ENCODE data around the gene NCK1.
A peak's percentile ranks its signal among the peaks of the same experiment; 100 is the strongest.

The NCK1 gene

DNA sequence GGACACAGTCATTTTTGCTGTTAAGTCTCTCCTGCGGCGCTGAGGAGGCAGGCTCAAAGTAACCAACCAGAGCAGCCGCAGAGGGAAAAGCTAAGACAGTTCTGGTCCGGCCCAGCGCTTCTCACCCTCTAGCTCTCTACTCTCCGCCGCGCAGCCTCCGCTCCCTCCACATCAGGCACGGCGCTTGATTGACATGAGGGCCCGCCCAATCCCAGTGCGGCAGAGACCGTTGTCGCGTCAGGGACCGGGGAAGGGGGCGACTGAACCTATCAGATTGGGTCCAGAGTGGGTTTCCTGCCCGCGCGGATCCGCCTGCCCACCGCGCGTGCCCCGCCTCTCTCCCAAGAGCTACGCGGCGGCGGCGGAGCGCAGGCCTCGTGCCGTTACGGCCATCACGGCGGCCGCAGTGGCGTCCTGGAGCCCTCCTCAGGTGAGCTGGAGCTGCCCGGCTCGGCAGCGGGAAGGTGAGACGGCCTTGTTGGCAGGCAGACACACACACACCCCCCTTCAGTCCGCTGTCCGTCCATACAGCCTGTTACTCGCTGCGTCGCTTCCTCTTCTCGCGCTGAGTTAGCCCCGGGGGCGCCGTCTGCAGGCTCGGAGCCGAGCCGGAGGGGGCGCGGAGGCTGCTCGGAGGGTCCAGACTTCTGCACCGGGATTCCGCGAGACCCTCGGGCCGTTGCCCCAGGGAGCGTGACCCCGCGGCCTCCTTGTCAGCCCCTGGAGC, at the start of gene NCK1:
Gene NCK1 (plus strand): TSS at position 319 of the 727 bp plus-strand sequence. CDS start 65,794 bp downstream, outside the sequence.
- peak; percentile 93 to 94 for DNase-seq (ENCODE audit: low read depth in 2 of 2)

DNA sequence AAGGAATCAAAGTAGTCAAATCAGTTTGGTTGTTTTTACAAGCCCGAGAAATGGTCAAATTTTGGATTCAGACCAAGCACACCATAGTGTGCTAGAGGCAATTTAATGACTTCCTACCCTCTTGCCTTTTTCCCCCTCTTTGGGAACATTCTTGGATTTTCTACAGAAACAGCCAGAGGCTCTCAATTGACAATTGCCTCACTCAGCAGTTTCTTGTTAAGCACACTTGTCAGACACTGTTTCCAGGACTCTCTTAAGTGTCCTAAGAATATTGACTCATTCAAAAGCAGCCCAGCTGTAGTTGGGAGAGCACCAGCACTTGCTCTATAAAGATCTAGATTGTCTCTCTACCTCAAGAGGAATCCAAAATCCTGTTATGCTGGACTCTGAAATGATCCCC, 44.6 kb upstream of the NCK1 start:
- DNase-seq (ENCODE audit: low read depth in 2 of 2): no peak

DNA sequence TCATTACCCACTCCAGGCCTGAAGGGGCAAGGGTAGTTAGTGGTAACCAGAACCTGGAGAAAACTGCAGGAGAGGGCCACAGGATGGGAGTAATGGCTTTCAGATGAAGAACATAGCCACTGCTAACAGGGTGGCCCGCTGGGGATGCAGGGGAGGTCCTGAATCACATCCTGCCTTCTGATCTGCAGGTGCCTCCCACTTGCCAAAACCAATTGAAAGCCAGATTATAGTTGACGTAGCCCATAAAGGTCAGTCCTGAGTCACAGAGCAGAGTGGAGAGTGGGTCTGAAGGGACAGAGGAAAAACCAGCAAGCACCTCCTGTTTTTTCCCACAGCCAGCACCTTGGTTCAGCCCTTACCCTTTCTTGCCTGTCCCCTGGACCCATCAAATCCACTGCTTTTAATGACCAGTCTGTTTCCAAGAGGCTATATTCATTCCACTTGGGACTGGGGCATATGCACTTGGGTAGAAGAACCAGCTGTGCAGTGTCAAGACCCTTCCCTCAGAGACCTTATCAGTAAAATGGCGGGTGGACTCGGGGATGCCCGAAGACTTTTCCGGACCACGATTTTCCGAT, 43.7 kb upstream of the NCK1 start:
- DNase-seq (ENCODE audit: low read depth in 2 of 2): no peak

DNA sequence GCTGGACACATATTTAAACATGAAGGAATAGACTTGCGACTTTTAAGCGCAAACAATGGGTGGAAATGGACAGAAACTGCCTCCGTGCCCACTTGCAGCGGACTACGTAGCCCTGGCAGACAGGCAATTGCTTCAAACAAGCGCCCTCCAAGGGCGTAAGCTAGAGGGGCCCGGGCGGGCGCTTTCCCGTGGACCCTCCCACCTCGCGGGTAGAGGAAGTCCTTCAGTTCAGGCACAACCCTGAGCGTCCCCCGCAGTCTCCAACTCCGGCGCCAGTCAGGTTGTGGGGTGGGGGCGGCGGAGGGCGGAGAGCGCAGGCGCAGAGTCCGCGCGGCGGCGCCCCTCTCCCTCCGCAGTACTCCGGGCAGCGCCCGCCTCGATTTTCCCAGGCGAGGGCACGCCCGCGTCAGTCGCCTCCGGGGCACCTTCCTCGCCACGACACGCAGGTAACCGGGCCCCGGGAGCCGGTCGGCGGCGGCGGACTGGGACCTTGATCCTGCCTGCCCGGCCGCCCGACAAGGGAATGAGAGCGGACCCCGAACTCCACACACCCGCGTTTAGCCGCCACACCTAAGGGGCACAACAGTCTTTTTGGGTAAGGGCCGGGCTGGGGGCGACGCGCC, 43.1 kb upstream of the NCK1 start, which contains the start of gene SLC35G2:
Gene SLC35G2 (plus strand): TSS at position 358 of the 623 bp plus-strand sequence. CDS start 35,335 bp downstream, outside the sequence.
- DNase-seq (ENCODE audit: low read depth in 2 of 2): no peak

DNA sequence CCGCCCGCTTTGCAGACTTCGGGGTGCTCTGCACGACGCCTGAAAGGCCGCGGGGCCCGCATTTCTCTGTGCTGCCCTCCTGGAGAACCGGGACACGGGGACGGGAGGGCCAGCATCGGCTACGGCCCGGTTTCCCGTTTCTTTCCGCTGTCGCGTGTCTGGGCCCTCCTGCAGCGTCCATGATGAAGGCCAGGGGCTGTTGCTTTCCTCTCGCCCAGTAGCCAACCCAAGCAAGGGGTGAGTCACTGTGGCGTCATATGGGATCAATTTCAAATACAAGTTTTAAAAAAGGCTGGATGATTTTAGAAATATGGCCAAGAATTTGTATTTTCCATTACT, 42.6 kb upstream of the NCK1 start:
- DNase-seq (ENCODE audit: low read depth in 2 of 2): no peak

DNA sequence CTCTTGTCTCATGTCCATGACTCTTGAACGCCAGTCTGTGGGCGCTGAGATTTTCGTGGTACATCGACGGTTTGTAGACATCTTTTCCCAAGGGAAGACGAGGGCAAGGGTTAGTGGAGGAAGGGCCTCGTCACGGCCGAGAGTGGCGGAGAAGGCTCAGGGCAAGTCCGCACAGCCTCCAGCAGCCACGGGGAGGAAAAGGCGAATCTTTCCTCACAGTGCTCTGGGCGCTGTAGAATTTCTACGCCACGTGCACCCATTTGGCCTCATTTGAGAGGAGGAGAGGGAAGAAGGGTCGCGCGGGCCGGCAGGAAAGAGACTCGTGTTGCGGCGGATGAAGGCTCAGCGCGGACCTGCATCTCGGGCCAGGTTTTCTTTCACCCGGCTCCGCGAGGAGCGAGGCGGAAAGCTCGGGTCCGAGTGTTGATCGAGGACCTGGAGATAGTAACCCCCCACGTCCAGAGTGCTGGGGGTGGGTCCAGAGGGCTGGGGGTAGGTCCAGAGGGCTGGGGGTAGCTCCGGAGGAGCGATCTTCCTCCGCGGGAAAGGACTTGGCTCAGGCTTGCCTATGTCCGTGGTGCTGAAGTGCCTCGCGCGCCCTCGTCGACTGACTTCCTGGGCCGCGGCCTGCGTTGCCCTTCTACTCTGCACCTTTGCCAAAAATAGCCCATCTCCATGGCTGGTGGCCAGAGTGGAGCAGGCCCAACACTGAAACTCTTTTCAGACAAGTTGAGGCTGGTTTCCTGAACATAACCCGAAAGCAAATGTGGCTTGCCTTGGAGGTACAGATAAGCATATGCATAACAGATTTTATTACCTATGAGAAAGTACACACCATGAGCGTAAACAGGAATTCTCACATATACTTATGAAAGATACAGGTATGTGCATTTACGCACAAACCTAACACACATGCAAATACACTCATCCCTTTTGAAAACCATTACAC, 42.0 kb upstream of the NCK1 start:
- no peak for DNase-seq (ENCODE audit: low read depth in 2 of 2)

DNA sequence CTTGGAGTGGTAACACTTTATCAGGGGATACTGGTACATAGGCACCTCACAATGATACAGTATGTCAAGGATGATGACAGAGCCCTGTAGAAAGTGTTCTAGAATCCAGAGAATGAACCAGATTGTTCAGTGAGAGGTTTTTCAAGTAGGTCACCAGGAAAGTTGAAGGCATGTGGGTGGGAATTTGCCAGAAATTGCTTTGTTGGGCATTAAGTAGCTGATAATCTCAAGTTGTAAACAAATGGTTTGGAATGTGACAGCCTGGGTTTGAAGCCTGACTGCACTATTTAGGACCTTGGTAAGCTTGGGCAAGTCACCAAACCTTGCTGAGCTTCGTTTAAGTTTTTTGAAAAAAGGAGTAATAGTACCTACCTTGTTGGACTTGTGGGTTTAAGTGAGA, 30.5 kb upstream of the NCK1 start:
- DNase-seq (ENCODE audit: low read depth in 2 of 2): no peak

DNA sequence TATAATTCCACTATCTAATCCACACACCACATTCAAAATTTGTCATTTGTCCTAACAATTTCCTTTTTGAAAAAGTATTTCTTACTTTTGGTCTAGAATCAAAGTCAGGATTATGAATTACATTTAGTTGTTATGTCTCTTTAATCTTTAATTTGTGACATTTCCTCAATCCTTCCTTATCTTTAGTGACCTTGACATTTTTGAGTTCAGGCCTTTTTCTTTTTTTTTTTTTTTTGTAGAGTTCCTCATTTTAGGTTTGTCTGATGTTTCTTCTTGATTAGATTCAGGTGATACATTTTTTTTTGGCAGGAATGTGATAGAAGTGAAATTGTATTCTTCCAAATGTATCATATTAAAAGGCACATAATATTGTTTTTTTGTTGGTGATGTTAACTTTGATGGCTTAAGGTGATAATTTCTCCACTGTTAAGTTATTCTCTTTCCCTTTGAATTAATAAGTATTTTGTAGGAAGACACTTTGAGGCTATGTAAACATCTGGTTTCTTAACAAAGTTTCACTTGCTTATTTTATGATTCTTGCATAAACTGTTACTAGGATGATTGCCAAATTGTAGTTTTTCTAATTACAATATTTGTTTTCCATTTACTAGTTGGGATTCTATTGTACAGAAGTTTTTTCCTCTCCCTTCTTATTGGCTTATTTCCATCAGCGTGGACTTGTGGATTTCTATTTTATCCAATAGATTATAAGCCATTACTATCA, 26.8 kb upstream of the NCK1 start:
- no peak for DNase-seq (ENCODE audit: low read depth in 2 of 2)

DNA sequence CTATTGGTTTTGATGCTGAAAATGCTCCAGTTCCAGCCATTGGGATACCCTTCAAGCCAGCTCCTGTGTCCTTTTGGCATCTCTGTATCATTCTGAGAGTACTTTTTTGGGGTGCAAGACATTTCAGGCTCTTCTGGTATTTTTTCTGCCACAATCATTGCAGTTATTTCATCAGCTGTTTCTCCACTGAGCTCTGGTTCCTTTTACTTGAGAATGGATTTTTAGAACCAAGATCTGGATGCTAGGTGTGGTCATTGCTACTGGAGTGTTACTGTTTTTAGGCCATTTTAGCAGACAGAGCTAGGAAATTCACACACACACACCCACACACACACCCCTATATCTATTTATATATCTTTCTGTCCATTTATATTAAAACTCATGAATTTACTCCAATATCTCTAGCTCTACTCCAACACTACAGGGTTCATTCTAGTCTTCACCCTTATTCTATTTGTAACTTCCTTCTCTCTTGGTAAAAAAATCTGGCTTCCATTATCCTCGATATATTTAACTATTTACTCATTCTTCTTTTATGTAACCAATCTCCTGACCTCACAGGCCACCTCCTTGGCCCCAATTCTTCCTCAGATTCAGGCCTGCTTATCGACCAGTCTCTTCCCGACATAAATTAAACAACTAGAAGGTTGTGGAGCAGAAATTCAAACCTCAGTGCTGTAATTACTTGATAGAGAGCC, 26.0 kb upstream of the NCK1 start:
- DNase-seq (ENCODE audit: low read depth in 2 of 2): no peak

DNA sequence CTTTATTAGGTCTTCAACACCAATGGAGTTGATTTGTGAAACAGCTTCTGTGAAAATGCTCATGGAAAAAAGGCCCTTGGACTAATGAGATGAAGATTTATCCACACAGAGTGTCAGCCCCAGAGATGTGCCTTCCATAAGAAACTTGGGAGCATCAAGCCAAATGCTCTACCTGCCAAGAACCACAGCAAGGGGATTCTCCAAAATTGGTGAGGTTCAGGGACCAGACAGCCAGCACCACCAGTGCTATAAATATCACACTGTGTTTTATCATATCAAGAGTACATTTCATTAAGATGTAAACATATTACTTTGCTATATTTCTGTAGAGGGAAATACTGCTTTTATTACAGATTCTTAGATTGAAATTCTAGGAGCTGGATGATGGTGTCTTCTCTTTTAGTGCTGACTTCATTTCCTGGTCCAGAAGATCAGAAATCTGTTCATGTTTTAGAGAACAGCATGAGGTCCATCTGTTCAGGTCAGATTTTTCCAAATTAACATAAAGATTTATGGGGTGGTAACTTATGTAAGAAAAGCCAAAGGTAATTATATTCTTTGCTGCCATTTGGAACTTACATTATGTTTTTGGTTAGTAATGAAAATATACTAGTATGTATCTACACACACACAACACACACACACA, 25.4 kb upstream of the NCK1 start:
- no peak for DNase-seq (ENCODE audit: low read depth in 2 of 2)

DNA sequence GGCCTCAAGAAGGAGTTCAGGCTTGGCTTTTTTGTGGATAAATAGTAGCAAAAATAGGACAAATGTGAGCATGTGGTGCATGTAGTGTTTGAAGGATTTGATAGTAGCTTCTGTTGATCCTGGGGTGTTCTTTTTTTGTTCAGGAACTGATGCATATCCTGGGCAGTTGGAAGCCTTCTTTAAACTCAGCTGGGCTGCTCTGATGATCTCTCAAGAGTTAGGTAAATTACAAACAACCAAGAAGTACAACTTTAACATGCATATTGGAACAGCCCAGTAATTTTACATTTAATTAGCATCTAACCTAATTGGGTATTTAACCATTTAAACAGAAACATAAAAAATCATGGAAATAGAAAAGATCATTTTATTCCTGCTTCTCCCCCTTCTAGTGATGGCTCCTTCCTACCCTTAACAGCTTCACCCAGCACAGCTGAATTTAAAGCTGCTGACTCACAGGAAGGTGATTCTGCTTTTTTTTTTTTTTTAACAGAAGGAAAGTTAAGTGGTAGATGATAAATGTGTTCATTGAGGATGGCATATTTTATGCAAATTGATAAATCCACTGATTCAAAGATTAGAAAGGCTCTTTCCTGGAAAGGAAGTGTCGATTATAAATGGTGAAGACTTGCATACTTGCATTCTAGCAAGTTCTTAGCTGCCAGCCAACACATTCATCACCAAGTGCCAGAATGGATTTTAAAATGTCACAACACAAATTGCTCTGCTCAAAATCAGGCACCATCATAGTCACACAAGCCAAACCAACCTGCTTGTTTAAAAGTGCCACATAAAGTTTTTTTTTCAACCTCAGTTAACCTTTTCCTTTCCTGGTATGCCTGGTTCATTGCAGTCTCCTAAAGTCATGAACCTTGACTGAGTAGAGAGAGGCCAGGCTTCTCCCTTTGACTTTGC, 23.1 kb upstream of the NCK1 start:
- no peak for DNase-seq (ENCODE audit: low read depth in 2 of 2)

DNA sequence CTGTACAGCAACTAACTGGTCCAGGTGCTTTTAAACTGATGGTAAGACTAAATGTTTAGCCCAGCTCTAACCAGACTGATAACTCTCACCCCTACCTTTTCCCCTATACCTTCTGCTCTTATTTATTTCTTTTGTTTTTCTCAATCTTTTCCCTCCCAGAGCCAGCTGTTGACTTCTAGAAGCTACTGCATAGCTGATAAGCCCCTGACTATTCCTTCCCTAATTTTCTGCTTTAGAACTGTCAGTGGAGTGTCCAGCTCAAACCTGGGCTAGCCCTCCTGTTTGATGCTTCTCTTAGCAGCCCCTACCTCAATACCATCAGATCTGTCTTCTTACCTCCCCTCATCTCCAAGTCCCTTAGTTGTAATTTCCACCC, 22.5 kb upstream of the NCK1 start:
- DNase-seq (ENCODE audit: low read depth in 2 of 2): no peak

DNA sequence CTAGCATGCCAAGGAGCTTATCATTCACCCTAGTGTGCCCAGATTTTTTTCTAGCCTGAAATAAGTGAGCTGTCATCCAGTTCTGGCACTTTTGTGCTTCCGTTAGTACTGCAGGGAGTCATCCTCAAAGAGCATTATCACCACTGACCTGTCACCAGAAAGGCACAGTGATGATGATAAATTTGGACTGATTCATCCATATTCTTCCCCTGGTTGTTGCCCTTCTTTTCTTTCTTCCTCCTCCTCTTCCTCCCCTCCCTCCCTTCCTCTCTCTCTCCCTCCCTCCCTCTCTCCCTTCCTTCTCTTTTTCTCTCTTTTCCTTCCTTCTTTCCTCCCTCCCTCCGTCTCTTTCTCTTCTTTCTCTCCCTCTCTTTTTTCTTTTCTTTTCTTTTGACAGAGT, 21.8 kb upstream of the NCK1 start:
- DNase-seq (ENCODE audit: low read depth in 2 of 2): no peak

DNA sequence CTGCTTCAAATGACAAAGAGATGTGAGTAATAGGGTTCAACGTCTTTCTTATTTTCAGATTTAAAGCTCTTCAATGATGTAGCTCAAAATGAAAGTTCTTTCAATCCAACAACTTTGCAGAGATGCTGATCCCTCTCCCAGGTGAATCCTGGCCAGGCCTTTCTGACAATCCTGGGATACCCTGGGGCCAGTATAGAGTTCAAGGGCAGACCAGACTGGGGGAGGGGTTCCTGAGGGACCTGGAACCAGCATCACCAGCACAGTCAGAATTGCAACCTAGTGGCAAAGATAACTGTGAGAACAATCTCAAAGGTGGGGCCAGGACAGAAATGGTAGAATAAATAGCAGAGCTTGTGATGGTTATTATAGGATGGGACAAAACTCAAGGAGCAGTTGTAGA, 19.7 kb upstream of the NCK1 start:
- no peak for DNase-seq (ENCODE audit: low read depth in 2 of 2)

DNA sequence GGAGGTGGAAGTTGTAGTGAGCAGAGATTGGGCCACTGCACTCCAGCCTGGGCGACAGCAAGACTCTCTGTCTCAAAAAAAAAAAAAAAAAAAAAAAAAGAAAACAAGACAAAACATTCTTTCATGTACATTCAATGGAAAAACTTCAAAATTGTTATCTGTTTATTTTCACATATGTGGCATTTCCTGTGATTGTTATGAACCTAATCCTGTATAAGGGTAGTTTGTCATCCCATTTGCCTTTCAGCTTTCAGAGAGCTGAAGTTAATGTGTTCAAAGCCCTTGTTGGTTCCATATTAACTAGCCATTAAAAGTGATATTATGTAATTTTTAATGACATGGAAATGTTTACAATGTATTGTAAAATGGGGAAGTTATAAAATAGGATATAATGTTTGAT, 17.3 kb upstream of the NCK1 start:
- DNase-seq (ENCODE audit: low read depth in 2 of 2): no peak

DNA sequence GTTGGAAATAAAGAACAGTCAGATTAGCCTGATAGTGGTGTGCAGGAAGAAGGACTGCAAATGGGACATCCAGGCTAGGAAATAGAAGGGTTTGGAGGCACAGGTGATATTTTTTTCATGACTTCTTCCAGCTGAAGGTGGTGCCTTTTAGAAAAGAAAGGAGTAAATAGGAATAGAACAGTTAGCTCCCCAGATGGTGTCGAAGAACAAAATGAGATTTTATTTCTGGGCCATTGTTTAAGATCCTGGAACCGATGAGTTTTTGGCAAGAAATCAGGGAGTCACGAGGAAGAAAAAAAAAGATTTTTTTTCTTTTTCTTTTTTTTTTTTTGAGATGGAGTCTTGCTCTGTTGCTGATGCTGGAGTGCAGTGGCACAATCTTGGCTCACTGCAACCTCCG, 9.8 kb upstream of the NCK1 start:
- no peak for DNase-seq (ENCODE audit: low read depth in 2 of 2)

DNA sequence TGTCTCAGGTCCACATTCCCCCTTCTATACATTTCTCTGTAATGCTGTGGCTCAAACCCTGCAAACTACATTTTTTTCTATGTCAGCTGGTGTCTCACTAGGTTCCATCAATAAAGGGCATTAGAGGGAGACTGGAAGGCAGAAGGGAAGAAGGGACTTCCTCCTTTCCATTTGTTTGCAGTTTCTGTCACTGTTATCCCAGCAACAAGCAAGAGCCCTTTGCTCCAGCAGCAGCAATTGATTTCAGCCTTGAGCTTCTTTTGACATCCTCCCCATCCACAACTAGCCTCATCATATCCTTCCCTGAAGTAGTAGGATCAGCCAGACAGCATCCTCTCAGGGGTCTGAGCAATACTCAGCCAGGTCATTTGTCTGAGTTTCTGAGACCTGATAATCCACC, 5.3 kb upstream of the NCK1 start:
- DNase-seq (ENCODE audit: low read depth in 2 of 2): no peak

DNA sequence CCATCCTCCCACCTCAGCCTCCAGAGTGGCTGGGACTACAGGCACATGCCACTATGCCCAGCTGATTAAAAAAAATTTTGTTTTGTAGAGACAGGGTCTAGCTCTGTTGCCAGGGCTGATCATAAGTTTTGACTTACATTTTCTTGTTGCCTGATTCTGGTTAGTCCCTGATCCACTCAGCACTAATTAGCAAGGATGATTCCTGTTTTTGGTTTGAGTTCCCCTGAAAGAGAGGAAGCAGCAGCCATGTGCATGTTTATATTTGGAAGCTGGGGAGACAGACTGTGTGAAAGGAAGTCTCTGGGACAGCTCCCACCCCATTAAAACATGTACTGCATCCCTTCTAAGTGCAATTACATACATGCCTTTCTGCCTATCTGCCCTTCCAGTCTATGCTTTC, 3.6 kb upstream of the NCK1 start:
- DNase-seq (ENCODE audit: low read depth in 2 of 2): no peak

DNA sequence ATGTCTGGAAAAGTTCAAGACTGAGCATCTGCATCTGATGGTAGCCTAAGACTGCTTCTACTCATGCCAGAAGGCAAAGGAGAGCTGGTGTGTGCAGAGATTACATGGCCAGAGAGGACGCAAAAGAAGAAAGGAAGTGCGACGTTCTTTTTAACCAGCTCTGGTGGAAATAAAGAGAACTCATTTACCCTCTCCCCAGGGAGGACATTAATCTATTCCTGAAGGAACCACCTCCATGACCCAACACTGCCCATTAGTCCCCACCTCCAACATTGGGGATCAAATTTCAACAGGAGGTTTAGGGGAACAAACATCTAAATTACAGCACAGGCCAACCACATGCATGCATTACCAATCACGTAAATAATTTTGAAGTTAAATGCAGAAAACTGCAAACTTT, 1.5 kb upstream of the NCK1 start:
- DNase-seq (ENCODE audit: low read depth in 2 of 2): no peak
